Neural progenitor cell (in vitro differentiated cells): ENCODE measurements around the gene SPATA13. TPM values are rescaled to one million over a fixed set of nuclear protein-coding genes. Genes with fewer than 3 reads are reported as not detected.

Source experiments
- DNase-seq: peaks from one replicate; pipeline ENCODE4 v3.0.0-alpha.2; 2016; ENCODE audit warnings: low spot score
- H2AFZ ChIP-seq: fragments of 200-600 bp; sonication (generic); replicated peaks from 2 replicates; pipeline ENCODE4 v1.6.1; 2016; ENCODE audit warnings: antibody characterized with exemption
- H3F3A ChIP-seq: fragments of 200-600 bp; sonication (generic); 2 replicates; pipeline ENCODE4 v1.6.1; 2016; ENCODE audit warnings: antibody characterized with exemption, low read depth
- H3K27ac ChIP-seq: fragments of 200-600 bp; sonication (generic); 2 replicates; pipeline ENCODE4 v1.5.1; 2016; ENCODE audit warnings: mild to moderate bottlenecking
- H3K27me3 ChIP-seq: fragments of 200-600 bp; sonication (generic); 2 replicates; pipeline ENCODE4 v1.6.1; 2016; ENCODE audit warnings: mild to moderate bottlenecking, moderate library complexity
- H3K36me3 ChIP-seq: fragments of 200-600 bp; sonication (generic); 2 replicates; pipeline ENCODE4 v1.5.1; 2016
- H3K4me1 ChIP-seq: fragments of 200-600 bp; sonication (generic); 2 replicates; pipeline ENCODE4 v1.6.1; 2016; ENCODE audit warnings: mixed run types
- H3K4me2 ChIP-seq: fragments of 200-600 bp; sonication (generic); 2 replicates; pipeline ENCODE4 v1.6.1; 2016
- H3K4me3 ChIP-seq: fragments of 200-600 bp; sonication (generic); 2 replicates; pipeline ENCODE4 v1.5.1; 2016
- H3K79me2 ChIP-seq: fragments of 200-600 bp; sonication (generic); 2 replicates; pipeline ENCODE4 v1.6.1; 2016; ENCODE audit warnings: low read depth
- H3K9ac ChIP-seq: fragments of 200-600 bp; sonication (generic); 2 replicates; pipeline ENCODE4 v1.6.1; 2016
- H3K9me3 ChIP-seq: fragments of 200-600 bp; sonication (generic); 2 replicates; pipeline ENCODE4 v1.5.1; 2016; ENCODE audit warnings: low read depth
- H4K20me1 ChIP-seq: fragments of 200-600 bp; sonication (generic); 2 replicates; pipeline ENCODE4 v1.6.1; 2016; ENCODE audit warnings: low read depth
- H3K27ac Mint-ChIP-seq: 3 replicates; pipeline ENCODE4 v1.8.0; 2021; ENCODE audit warnings: mixed read lengths
- H3K27me3 Mint-ChIP-seq: 2 replicates; pipeline ENCODE4 v1.8.0; 2022; ENCODE audit warnings: low read depth, mild to moderate bottlenecking, inconsistent platforms, moderate library complexity, mixed read lengths; ENCODE audit not compliant: insufficient read depth
- H3K36me3 Mint-ChIP-seq: 3 replicates; pipeline ENCODE4 v1.8.0; 2021; ENCODE audit warnings: mixed read lengths
- H3K4me1 Mint-ChIP-seq: 3 replicates; pipeline ENCODE4 v1.8.0; 2021; ENCODE audit warnings: mixed read lengths
- H3K4me3 Mint-ChIP-seq: 3 replicates; pipeline ENCODE4 v1.8.0; 2021; ENCODE audit warnings: mild to moderate bottlenecking, moderate library complexity, mixed read lengths
- H3K9me3 Mint-ChIP-seq: 3 replicates; pipeline ENCODE4 v1.8.0; 2020; ENCODE audit warnings: mixed read lengths
- EZH2 ChIP-seq: fragments of 200-600 bp; sonication (generic); IDR thresholded peaks from 2 replicates; pipeline ENCODE4 v1.6.1; 2017; ENCODE audit warnings: antibody characterized with exemption, mild to moderate bottlenecking, moderate library complexity
- EZH2phosphoT487 ChIP-seq: fragments of 200-600 bp; sonication (generic); IDR thresholded peaks from 2 replicates; pipeline ENCODE4 v1.6.1; 2017; ENCODE audit warnings: antibody characterized with exemption
- total RNA-seq: library from RNA; depleted of rRNA; stranded (reverse); fragments of >200 nt; gene quantifications from 2 replicates; pipeline ENCODE4 v1.2.3, GENCODE V29; 2015; ENCODE audit warnings: low replicate concordance
- TF ChIP-seq, protein P1 (sequence below): fragments of 200-600 bp; sonication (generic); IDR thresholded peaks from 2 replicates; pipeline ENCODE4 v1.5.1; 2017; ENCODE audit warnings: antibody characterized with exemption, mild to moderate bottlenecking

Gene SPATA13
- total RNA-seq, 1 donor from 2014 or later: 15.9 TPM

DNA sequence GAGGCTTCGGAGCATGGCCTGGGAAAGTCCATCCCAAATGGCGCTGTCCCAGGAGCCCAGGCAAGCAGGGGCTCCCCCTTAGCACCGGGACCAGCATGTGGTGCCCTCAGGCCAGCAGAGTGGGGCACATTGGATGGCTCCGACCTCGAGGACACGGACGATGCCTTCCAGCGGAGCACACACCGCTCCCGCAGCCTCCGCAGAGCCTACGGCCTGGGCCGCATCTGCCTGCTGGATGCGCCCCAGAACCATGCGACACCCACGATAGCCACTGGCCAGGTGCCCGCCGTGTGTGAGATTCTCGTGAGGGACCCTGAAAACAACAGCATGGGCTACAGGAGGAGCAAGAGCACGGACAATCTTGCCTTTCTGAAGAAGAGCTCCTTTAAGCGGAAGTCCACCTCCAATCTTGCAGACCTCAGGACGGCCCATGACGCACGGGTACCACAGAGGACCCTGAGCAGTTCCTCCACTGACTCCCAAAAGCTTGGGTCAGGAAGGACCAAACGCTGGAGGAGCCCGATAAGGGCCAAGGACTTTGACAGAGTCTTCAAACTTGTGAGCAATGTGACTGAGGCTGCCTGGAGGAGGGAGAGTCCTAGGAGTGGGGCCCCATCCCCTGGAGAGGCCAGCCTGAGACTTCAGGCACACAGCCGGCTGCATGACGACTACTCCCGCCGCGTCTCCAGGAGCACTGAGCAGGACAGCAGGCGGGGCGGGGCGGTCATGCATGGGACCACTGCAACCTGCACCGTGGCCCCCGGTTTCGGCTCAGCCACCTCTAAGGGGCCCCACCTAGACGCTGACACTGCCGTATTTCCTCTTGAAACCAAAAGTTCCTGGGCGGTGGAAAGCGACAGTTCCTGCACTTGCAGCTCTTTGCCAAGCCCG lies 63.1 kb downstream of the SPATA13 start:
- H3K36me3 ChIP-seq: no peaks in the 10 kb centered on the region
- TF ChIP-seq EZH2phosphoT487 (no peak), EZH2 (no peak)
- TF ChIP-seq, protein P1, sequence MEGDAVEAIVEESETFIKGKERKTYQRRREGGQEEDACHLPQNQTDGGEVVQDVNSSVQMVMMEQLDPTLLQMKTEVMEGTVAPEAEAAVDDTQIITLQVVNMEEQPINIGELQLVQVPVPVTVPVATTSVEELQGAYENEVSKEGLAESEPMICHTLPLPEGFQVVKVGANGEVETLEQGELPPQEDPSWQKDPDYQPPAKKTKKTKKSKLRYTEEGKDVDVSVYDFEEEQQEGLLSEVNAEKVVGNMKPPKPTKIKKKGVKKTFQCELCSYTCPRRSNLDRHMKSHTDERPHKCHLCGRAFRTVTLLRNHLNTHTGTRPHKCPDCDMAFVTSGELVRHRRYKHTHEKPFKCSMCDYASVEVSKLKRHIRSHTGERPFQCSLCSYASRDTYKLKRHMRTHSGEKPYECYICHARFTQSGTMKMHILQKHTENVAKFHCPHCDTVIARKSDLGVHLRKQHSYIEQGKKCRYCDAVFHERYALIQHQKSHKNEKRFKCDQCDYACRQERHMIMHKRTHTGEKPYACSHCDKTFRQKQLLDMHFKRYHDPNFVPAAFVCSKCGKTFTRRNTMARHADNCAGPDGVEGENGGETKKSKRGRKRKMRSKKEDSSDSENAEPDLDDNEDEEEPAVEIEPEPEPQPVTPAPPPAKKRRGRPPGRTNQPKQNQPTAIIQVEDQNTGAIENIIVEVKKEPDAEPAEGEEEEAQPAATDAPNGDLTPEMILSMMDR: no peak
- peaks cover 8% of the 10 kb centered on the region for H3K4me1 Mint-ChIP-seq
- no peak overlapping the region for H3K27ac ChIP-seq
- no peak overlapping the region for H3K4me2 ChIP-seq
- H3K9me3 ChIP-seq: no peaks in the 10 kb centered on the region
- H3F3A ChIP-seq: no peaks in the 10 kb centered on the region
- H4K20me1 ChIP-seq: no peaks in the 10 kb centered on the region
- peaks cover 16% of the 10 kb centered on the region for H3K4me1 ChIP-seq
- H3K9ac ChIP-seq: no peak overlapping the region
- H3K27ac Mint-ChIP-seq: no peak overlapping the region
- no peak overlapping the region for H3K4me3 ChIP-seq
- peaks cover 2% of the 10 kb centered on the region for H3K27me3 Mint-ChIP-seq
- H3K9me3 Mint-ChIP-seq: no peaks in the 10 kb centered on the region
- H2AFZ ChIP-seq: no peak overlapping the region
- peaks cover 4% of the 10 kb centered on the region for H3K36me3 Mint-ChIP-seq
- H3K79me2 ChIP-seq: no peaks in the 10 kb centered on the region
- no peaks in the 10 kb centered on the region for H3K27me3 ChIP-seq
- no peak for DNase-seq
- no peak overlapping the region for H3K4me3 Mint-ChIP-seq

DNA sequence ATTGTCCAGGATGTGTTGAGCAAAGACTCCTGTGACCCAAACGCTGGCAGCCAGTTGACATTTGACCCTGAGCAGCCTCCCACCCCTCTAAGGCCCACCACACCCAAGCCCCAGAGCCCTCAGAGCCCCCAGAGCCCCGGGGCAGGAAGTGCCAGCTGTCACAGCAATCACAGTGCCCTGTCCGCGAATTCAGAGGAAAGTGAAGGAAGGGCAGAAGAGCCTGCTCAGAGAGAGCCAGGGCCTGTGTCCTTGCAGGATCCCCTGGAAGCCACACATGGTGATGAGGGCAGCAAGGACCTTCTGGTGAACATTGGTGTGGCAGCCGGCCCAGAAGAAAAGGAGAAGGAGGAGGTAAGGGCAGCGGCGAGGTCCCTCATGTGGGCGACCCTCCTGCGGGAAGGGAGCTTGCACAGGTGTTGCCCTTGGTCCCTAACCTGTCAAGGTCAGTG lies 63.7 kb downstream of the SPATA13 start:
- H3K27ac ChIP-seq: no peak overlapping the region
- peaks cover 10% of the 10 kb centered on the region for H3K4me1 ChIP-seq
- Mint-ChIP-seq H3K36me3 (peaks cover 4% of the 10 kb centered on the region), H3K27me3 (peaks cover 2% of the 10 kb centered on the region), H3K4me3 (no peak overlapping the region), H3K27ac (no peak overlapping the region), H3K9me3 (no peaks in the 10 kb centered on the region), H3K4me1 (peaks cover 5% of the 10 kb centered on the region)
- H3K9ac ChIP-seq: no peak overlapping the region
- no peaks in the 10 kb centered on the region for H3K27me3 ChIP-seq
- no peak overlapping the region for H3K4me2 ChIP-seq
- no peaks in the 10 kb centered on the region for H3K9me3 ChIP-seq
- no peaks in the 10 kb centered on the region for H4K20me1 ChIP-seq
- TF ChIP-seq EZH2: no peak
- no peak for TF ChIP-seq EZH2phosphoT487
- TF ChIP-seq, protein P1: no peak
- H2AFZ ChIP-seq: no peak overlapping the region
- H3K4me3 ChIP-seq: no peak overlapping the region
- no peaks in the 10 kb centered on the region for H3F3A ChIP-seq
- H3K36me3 ChIP-seq: no peaks in the 10 kb centered on the region
- H3K79me2 ChIP-seq: no peaks in the 10 kb centered on the region
- no peak for DNase-seq

DNA sequence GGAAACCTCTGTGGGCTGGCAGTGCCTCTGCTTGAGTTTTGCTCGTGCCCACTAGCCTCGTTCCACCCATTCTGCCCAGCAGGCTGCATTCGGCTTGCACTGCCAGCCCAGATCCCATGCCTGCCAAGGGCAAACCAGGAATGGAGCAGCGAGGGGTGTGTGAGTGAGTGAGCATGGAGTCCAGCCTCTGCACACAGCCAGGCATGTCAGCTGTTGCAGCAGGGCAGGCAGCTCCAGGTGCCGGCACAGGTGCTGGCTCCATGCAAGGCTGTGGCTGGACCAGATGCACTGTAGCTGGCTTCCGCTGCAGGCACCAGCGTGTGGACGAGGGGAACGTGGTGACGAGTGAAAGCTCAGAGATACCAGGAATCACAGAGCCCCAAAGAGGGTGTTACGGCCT lies 64.5 kb downstream of the SPATA13 start:
- no peaks in the 10 kb centered on the region for H3K27me3 ChIP-seq
- no peak overlapping the region for H3K27ac Mint-ChIP-seq
- H3K9ac ChIP-seq: no peak overlapping the region
- no peaks in the 10 kb centered on the region for H3K36me3 ChIP-seq
- peaks cover 4% of the 10 kb centered on the region for H3K36me3 Mint-ChIP-seq
- H3F3A ChIP-seq: no peaks in the 10 kb centered on the region
- no peaks in the 10 kb centered on the region for H3K79me2 ChIP-seq
- no peaks in the 10 kb centered on the region for H3K9me3 Mint-ChIP-seq
- no peaks in the 10 kb centered on the region for H3K9me3 ChIP-seq
- TF ChIP-seq EZH2phosphoT487 (no peak), EZH2 (no peak)
- TF ChIP-seq, protein P1: no peak
- peaks cover 2% of the 10 kb centered on the region for H3K4me1 Mint-ChIP-seq
- H3K4me3 Mint-ChIP-seq: no peak overlapping the region
- H2AFZ ChIP-seq: no peak overlapping the region
- peaks cover 3% of the 10 kb centered on the region for H3K27me3 Mint-ChIP-seq
- no peak for DNase-seq
- H3K4me1 ChIP-seq: peaks cover 5% of the 10 kb centered on the region
- H3K4me2 ChIP-seq: no peak overlapping the region
- H4K20me1 ChIP-seq: no peaks in the 10 kb centered on the region
- H3K4me3 ChIP-seq: no peak overlapping the region
- no peak overlapping the region for H3K27ac ChIP-seq
